Hepatocyte (in vitro differentiated cells): ENCODE measurements around the gene ICAM4.

Source experiments
- CTCF ChIP-seq: fragments of 200-600 bp; sonication (generic); IDR thresholded peaks from 2 replicates; pipeline ENCODE4 v1.5.1; 2016; ENCODE audit warnings: antibody characterized with exemption, mild to moderate bottlenecking; ENCODE audit not compliant: poor library complexity
- EZH2 ChIP-seq: fragments of 200-600 bp; sonication (generic); IDR thresholded peaks from 2 replicates; pipeline ENCODE4 v1.6.1; 2016; ENCODE audit warnings: antibody characterized with exemption, mild to moderate bottlenecking, borderline replicate concordance
- EZH2phosphoT487 ChIP-seq: fragments of 200-600 bp; sonication (generic); IDR thresholded peaks from one replicate; pipeline ENCODE4 v1.6.1; 2018; ENCODE audit warnings: antibody characterized with exemption, mild to moderate bottlenecking, low read depth, moderate library complexity; ENCODE audit not compliant: unreplicated experiment, severe bottlenecking

GRCh38 chr19:10289836-10290356, 3.1 kb downstream of the ICAM4 start, which contains the start of gene ICAM5:
- TF ChIP-seq CTCF = no peak
- peak; percentile 1 for TF ChIP-seq EZH2
- TF ChIP-seq EZH2phosphoT487 = no peak
